HUDEP-2 (cell line): ENCODE data around the gene TENT4B.
"Not testable (repeated sequence)": the region's sequence is repeated elsewhere in the genome, so short reads cannot be mapped to it uniquely, and the experiment has no call there.

Experiments
- DNase-seq, 76 experiments: peaks; one replicate each; lab custom pipeline; 2025; ENCODE audit not compliant: unreplicated experiment in 76 of 76; lab: John Stamatoyannopoulos, UW

The TENT4B gene

DNA sequence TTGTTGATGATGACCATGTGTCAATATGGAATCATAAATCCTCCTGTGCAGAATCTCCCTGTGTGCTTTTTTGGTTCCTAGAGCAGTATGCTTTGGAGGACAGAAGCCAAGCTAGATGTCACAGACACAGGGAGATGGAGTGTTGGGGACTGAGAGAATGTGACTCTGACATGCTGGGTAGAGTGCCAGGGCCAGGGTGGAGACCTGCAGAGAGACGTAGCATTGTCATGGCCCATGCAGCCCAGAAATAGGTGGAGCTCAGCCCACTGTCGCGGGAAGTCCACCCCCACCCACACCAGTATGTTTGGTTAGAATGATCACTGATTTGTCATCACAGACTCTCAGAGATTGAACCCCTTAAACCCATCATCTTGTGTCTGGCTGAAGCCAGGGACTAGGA is 74.0 kb downstream of the TENT4B start:
- DNase-seq, result peak in 33 of 76 experiments; percentile 8 to 50 (median 21)

DNA sequence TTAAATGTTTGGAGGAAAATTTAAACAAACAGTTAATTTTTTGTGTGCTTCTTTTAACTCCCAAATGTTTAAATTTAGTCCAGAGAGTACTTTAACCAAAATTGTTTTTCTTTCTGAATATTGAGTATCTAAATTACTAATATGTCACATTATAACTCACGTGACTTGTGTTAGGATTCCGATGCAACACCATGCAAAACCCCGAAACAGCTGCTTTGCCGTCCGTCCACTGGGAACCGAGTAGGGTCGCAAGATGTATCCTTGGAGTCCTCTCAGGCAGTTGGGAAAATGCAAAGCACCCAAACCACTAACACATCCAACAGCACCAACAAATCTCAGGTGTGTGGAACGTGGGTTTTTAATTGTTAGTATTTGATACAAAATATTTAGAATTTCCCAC is 74.6 kb downstream of the TENT4B start:
- DNase-seq, result no peak

- DNase-seq, result no peak
These were observed 75.3 kb downstream of the TENT4B start for GRCh38 chr16:50228364-50228868.

DNA sequence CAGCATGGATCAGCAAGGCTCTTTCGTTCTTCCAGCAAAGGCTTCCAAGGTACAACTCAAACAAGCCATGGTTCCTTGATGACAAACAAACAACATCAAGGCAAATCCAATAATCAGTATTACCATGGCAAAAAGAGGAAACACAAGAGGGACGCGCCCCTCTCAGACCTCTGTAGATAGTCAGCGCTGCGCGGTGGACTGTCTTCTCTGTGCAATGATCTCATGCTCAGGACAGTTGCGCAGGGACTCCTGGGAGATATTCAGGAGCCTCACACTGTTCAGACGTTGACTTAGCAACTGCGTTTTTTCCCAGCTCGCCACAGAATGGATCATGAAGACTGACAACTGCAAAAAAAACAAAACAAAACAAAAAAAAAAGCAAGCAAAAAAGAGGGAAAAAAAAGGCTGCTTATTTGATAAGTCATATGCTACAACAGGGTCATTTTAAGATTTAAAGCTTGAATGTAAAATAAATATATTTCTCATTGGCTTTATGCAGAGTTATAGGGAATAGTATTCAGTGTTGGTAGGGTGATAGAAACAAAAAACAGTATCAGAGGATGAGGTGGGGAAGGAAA is 76.1 kb downstream of the TENT4B start:
- DNase-seq, result no peak

GRCh38 chr16:50234771-50235556 is 81.9 kb downstream of the TENT4B start:
- DNase-seq, result no peak

DNA sequence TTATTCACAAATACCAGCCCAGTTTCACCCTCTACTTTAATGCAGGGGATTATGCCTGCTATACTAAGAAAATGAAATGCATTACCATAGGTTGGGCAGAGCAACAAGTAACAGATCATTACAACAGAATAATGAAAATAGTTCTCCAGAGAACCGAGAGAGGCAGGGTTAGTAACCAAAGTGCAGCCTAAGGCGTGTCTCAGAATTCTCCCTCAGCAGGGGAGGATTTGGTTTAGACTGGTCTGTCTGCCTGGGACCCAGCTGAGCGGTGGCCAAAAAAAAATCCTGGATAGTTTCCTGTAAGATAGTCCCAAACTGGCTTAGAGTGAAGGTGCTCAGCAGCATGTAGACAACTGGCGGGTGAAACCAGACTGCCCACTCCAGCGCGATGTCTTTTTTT is 82.5 kb downstream of the TENT4B start:
- DNase-seq, result no peak

DNA sequence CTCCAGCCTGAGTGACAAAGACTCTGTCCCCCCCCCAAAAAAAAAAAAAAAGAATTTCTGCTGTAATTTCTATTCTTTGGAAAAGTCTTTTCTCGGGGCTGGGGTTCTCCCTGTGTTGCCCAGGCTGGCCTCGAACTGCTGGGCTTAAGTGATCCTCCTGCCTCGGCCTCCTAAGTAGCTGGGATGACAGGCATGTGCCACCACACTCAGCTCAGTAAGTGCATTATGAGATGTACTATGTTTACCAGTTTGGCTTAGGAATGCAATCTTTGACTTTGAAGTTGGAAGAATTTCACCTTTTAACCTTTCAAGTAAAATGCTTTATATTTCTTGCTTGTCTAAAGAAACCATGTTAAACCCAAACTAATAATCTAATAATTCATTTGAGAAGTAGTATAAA is 85.2 kb downstream of the TENT4B start:
- no peak for DNase-seq

DNA sequence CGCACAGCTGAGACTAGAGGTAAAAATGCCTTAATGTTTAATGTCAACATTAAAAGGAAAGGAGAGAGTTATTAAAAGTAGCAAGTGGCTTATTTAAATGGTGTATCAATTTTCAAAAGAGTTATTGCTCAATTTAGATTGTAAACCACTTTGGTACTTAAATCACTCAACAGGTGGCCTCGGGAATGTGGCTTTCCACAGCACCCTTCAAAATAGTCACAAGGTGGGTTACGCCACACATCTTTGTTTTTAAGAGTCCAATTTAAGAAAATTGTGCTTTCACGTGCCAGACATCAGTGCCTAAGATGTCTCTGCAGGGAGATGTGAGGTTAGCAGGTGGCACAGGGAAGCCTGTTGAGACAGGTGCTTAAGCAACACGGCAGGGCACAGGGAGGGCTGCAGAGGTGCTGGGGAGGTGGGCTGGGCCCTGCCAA is 85.8 kb downstream of the TENT4B start:
- DNase-seq, result no peak

- DNase-seq, result not testable (repeated sequence)
These were observed 89.9 kb downstream of the TENT4B start for GRCh38 chr16:50243024-50243423.

DNA sequence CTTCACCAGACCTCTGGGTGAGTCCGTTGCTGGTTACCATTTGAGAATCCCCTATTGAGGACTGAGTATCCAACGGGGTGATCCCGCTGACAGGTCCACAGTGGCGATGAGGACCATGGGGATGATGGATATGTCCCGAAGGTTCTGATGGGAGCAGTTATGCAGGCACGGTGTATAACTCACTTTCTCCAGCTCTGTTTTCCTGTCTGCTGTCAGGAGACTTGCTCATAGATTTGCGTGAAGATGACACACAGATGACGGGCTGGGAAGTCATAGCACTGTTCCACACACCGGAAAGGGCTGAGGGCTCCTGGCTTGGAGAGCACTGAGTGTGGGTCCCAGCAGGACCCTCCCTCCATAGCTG is 91.0 kb downstream of the TENT4B start:
- DNase-seq, result no peak

GRCh38 chr16:50244504-50245416 is 91.7 kb downstream of the TENT4B start:
- DNase-seq, result no peak

GRCh38 chr16:50245417-50246298 is 92.6 kb downstream of the TENT4B start:
- DNase-seq, result peak in 71 of 76 experiments; percentile 22 to 88 (median 66)

GRCh38 chr16:50246299-50247122 is 93.4 kb downstream of the TENT4B start:
- DNase-seq, result peak in 2 of 76 experiments; percentile 11 to 22

- DNase-seq, result no peak
These were observed 94.2 kb downstream of the TENT4B start for GRCh38 chr16:50247123-50247905.

- DNase-seq, result no peak
These were observed 95.0 kb downstream of the TENT4B start for GRCh38 chr16:50247906-50248608.

GRCh38 chr16:50248845-50249244 is 95.7 kb downstream of the TENT4B start:
- DNase-seq, result no peak

- peak in 4 of 76 experiments; percentile 9 to 35 (median 28) for DNase-seq
These were observed 98.4 kb downstream of the TENT4B start for GRCh38 chr16:50251375-50252081.
